GM12891 (cell line): ENCODE results near the gene TRIP6.

Experiments
- DNase-seq: peaks from one replicate; pipeline ENCODE4 v3.0.0; 2011; ENCODE audit warnings: low spot score; ENCODE audit not compliant: insufficient read length
- FAIRE-seq: peaks from 2 replicates; lab custom pipeline; 2011; peaks lifted over from hg19 to GRCh38; lab: Jason Lieb, UNC
- PAX5 ChIP-seq: IDR thresholded peaks from 2 replicates; pipeline ENCODE4 v1.6.1; 2011; ENCODE audit warnings: low read length, moderate library complexity, mild to moderate bottlenecking; ENCODE audit not compliant: insufficient read depth, severe bottlenecking
- POLR2A ChIP-seq: IDR thresholded peaks from 2 replicates; pipeline ENCODE4 v1.6.1; 2011; ENCODE audit warnings: low read depth, low read length, control low read depth
- POLR2AphosphoS5 ChIP-seq: IDR thresholded peaks from 2 replicates; pipeline ENCODE4 v1.6.1; 2011; ENCODE audit warnings: low read depth, low read length, control low read depth
- POU2F2 ChIP-seq: IDR thresholded peaks from 2 replicates; pipeline ENCODE4 v1.6.1; 2011; ENCODE audit warnings: low read depth, mild to moderate bottlenecking, control low read depth, low read length, moderate library complexity
- SPI1 ChIP-seq: IDR thresholded peaks from 2 replicates; pipeline ENCODE4 v1.6.1; 2011; ENCODE audit warnings: low read depth, low read length, control low read depth
- TAF1 ChIP-seq: IDR thresholded peaks from 2 replicates; pipeline ENCODE4 v1.6.1; 2011; ENCODE audit warnings: low read depth, low read length, control low read depth

TRIP6 gene

GRCh38 chr7:100825215-100825671, 41.9 kb upstream of the TRIP6 start:
- DNase-seq (no peak), FAIRE-seq (no peak)
- TF ChIP-seq TAF1 (no peak), PAX5 (no peak), POU2F2 (no peak), POLR2A (no peak), SPI1 (no peak), POLR2AphosphoS5 (no peak)

- FAIRE-seq: no peak
- no peak for TF ChIP-seq POU2F2
- no peak for TF ChIP-seq POLR2A
- no peak for TF ChIP-seq POLR2AphosphoS5
- TF ChIP-seq PAX5: no peak
- no peak for TF ChIP-seq TAF1
- TF ChIP-seq SPI1: no peak
- no peak for DNase-seq
Observed at GRCh38 chr7:100825751-100826513, 41.3 kb upstream of the TRIP6 start.

GRCh38 chr7:100826514-100827329, 40.5 kb upstream of the TRIP6 start:
- DNase-seq: peak; percentile 21
- TF ChIP-seq POU2F2 (no peak), POLR2A (no peak), PAX5 (no peak), POLR2AphosphoS5 (no peak), TAF1 (no peak), SPI1 (no peak)
- no peak for FAIRE-seq

- TF ChIP-seq PAX5: no peak
- TF ChIP-seq POU2F2: no peak
- no peak for TF ChIP-seq POLR2A
- TF ChIP-seq POLR2AphosphoS5: no peak
- TF ChIP-seq TAF1: no peak
- TF ChIP-seq SPI1: no peak
- peak; percentile 23 for DNase-seq
- no peak for FAIRE-seq
Observed at GRCh38 chr7:100827330-100828226, 39.6 kb upstream of the TRIP6 start, which contains the start of gene EPHB4. TSS of gene EPHB4 (minus strand) at chr7:100827523. CDS start at chr7:100827030, 493 bp downstream.

- DNase-seq (no peak), FAIRE-seq (no peak)
- no peak for TF ChIP-seq POU2F2
Observed at GRCh38 chr7:100829150-100829716, 38.0 kb upstream of the TRIP6 start.

GRCh38 chr7:100830396-100830795, 36.8 kb upstream of the TRIP6 start:
- DNase-seq (no peak), FAIRE-seq (no peak)

GRCh38 chr7:100832281-100832633, 34.9 kb upstream of the TRIP6 start:
- DNase-seq (no peak), FAIRE-seq (no peak)
- TF ChIP-seq PAX5 (no peak), POU2F2 (no peak), POLR2AphosphoS5 (no peak), TAF1 (no peak), POLR2A (no peak), SPI1 (no peak)

More at GRCh38 chr7:100830396-100830795, 36.8 kb upstream of the TRIP6 start:
- TF ChIP-seq PAX5 (no peak), POLR2A (no peak), SPI1 (no peak), TAF1 (no peak), POU2F2 (no peak), POLR2AphosphoS5 (no peak)

- no peak for FAIRE-seq
- DNase-seq: no peak
- TF ChIP-seq TAF1 (no peak), PAX5 (no peak), SPI1 (no peak), POLR2AphosphoS5 (no peak), POLR2A (no peak), POU2F2 (no peak)
Observed at GRCh38 chr7:100835903-100836811, 31.0 kb upstream of the TRIP6 start.
